HCT116 (cell line): ENCODE measurements around the gene OTUD5. TPM values are rescaled to one million over a fixed set of nuclear protein-coding genes. Genes with fewer than 3 reads are reported as not detected.
A peak's percentile ranks its signal among the peaks of the same experiment; 100 is the strongest.

Source experiments
- ATAC-seq: fragments of 200-7000 bp; cut with Tn5 transposase; 2 replicates; pipeline ENCODE4 v1.9.1; 2020; ENCODE audit warnings: mild to moderate bottlenecking, moderate library complexity
- BruUV-seq: library from RNA; stranded (reverse); fragments of 400-500 nt; replicated peaks from 2 replicates; lab custom pipeline; 2021; lab: Mats Ljungman, UMichigan
- CTCF ChIA-PET: fragments of 300-600 bp; sonication (Branson Sonifier 250); formaldehyde crosslinking; loops from one replicate; lab custom pipeline; 2021; ENCODE audit warnings: antibody characterized with exemption; lab: Charles Lee
- POLR2A ChIA-PET: fragments of 300-600, 350-600 bp; sonication (Branson Sonifier 250); formaldehyde crosslinking; loops from one replicate; lab custom pipeline; 2021; ENCODE audit warnings: antibody characterized with exemption; lab: Charles Lee
- RAD21 ChIA-PET, 2 experiments: fragments of 300-600 bp; sonication (Branson Sonifier 250); formaldehyde crosslinking; loops; one replicate each; lab custom pipeline; 2023; ENCODE audit warnings: low total read pairs in 2 of 2; ENCODE audit not compliant: uncharacterized antibody in 2 of 2, unreplicated experiment in 2 of 2, low non-redundant PET in 1 of 2; lab: Charles Lee
- DNase-seq: peaks from one replicate; pipeline ENCODE4 v3.0.0-alpha.2; 2010; ENCODE audit warnings: low read depth, low spot score
- H2AFZ ChIP-seq: fragments of 200-600 bp; shearing (Covaris generic), sonication (generic); 2 replicates; pipeline ENCODE4 v1.6.1; 2017; ENCODE audit warnings: low read depth, mixed run types, mixed read lengths, antibody characterized with exemption, low read length; ENCODE audit not compliant: poor library complexity, severe bottlenecking
- H3K27ac ChIP-seq: 2 replicates; pipeline ENCODE4 v1.5.1; 2012; ENCODE audit warnings: low read depth, low read length
- H3K27me3 ChIP-seq: fragments of 200-600 bp; sonication (generic); 2 replicates; pipeline ENCODE4 v1.6.1; 2016; ENCODE audit warnings: mixed run types, low read length, mixed read lengths; ENCODE audit not compliant: insufficient read depth
- H3K36me3 ChIP-seq, 2 experiments: fragments of 200-500 bp in 1 of 2; fragments of 200-600 bp in 1 of 2; sonication (Bioruptor generic) in 1 of 2; sonication (generic) in 1 of 2; 2 replicates each; pipeline versions ENCODE4 v1.5.1 to v1.6.1; 2014 to 2016; ENCODE audit warnings: low read length in 2 of 2, inconsistent platforms in 1 of 2, mixed read lengths in 1 of 2, mixed run types in 1 of 2; ENCODE audit not compliant: insufficient read depth in 2 of 2, control insufficient read depth in 1 of 2
- H3K4me1 ChIP-seq, 2 experiments: fragments of 200-600 bp in 1 of 2; sonication (generic) in 1 of 2; 2 replicates each; pipeline versions ENCODE4 v1.5.1 to v1.6.1; 2012 to 2017; ENCODE audit warnings: low read length in 2 of 2, inconsistent platforms in 1 of 2, mild to moderate bottlenecking in 1 of 2, mixed read lengths in 1 of 2, mixed run types in 1 of 2, moderate library complexity in 1 of 2; ENCODE audit not compliant: insufficient read depth in 2 of 2, control insufficient read depth in 1 of 2
- H3K4me2 ChIP-seq: fragments of 200-600 bp; sonication (generic); 2 replicates; pipeline ENCODE4 v1.6.1; 2017; ENCODE audit warnings: mixed run types, low read length, mixed read lengths
- H3K4me3 ChIP-seq, 2 experiments: fragments of 200-600 bp in 1 of 2; sonication (generic) in 1 of 2; replicated peaks in 1 of 2; 2 replicates each; pipeline ENCODE4 v1.5.1; 2011 to 2016; ENCODE audit warnings: low read length in 2 of 2, control low read depth in 1 of 2, low read depth in 1 of 2, mild to moderate bottlenecking in 1 of 2, mixed read lengths in 1 of 2, mixed run types in 1 of 2
- H3K79me2 ChIP-seq: fragments of 200-600 bp; sonication (generic); 2 replicates; pipeline ENCODE4 v1.6.1; 2017; ENCODE audit warnings: mild to moderate bottlenecking, mixed run types, low read length, moderate library complexity, mixed read lengths; ENCODE audit not compliant: insufficient read depth
- H3K9ac ChIP-seq: fragments of 200-600 bp; sonication (generic); 2 replicates; pipeline ENCODE4 v1.6.1; 2016; ENCODE audit warnings: low read length, mixed read lengths
- H3K9me2 ChIP-seq: fragments of 200-600 bp; sonication (generic), shearing (Covaris generic); 2 replicates; pipeline ENCODE4 v1.6.1; 2017; ENCODE audit warnings: mixed run types, mild to moderate bottlenecking, moderate library complexity; ENCODE audit not compliant: insufficient read depth
- H3K9me3 ChIP-seq, 2 experiments: fragments of 200-500 bp in 1 of 2; fragments of 200-600 bp in 1 of 2; sonication (Bioruptor generic) in 1 of 2; sonication (generic) in 1 of 2; 2 replicates each; pipeline ENCODE4 v1.6.1; 2014 to 2017; ENCODE audit warnings: low read length in 2 of 2, mixed read lengths in 2 of 2, inconsistent platforms in 1 of 2, low read depth in 1 of 2, mild to moderate bottlenecking in 1 of 2, mixed run types in 1 of 2, moderate library complexity in 1 of 2; ENCODE audit not compliant: control insufficient read depth in 1 of 2, insufficient read depth in 1 of 2
- H4K20me1 ChIP-seq: fragments of 200-600 bp; sonication (generic), shearing (Covaris generic); 2 replicates; pipeline ENCODE4 v1.6.1; 2017; ENCODE audit warnings: mixed run types, mild to moderate bottlenecking, moderate library complexity; ENCODE audit not compliant: insufficient read depth
- CBX3 ChIP-seq: IDR thresholded peaks from 2 replicates; pipeline ENCODE4 v1.6.1; 2012; ENCODE audit warnings: low read depth
- CEBPB ChIP-seq: IDR thresholded peaks from 2 replicates; pipeline ENCODE4 v1.6.1; 2012; ENCODE audit warnings: low read depth
- ELF1 ChIP-seq: IDR thresholded peaks from 2 replicates; pipeline ENCODE4 v1.6.1; 2012; ENCODE audit warnings: low read depth, borderline replicate concordance
- FOSL1 ChIP-seq: IDR thresholded peaks from 2 replicates; pipeline ENCODE4 v1.6.1; 2012; ENCODE audit warnings: low read depth
- MAX ChIP-seq: IDR thresholded peaks from 2 replicates; pipeline ENCODE4 v1.6.1; 2012
- POLR2A ChIP-seq: IDR thresholded peaks from 2 replicates; pipeline ENCODE4 v1.7.0; 2011; ENCODE audit warnings: borderline replicate concordance; ENCODE audit not compliant: insufficient read depth, insufficient read length; ENCODE audit errors: extremely low read depth
- POLR2AphosphoS5 ChIP-seq: IDR thresholded peaks from 2 replicates; pipeline ENCODE4 v1.6.1; 2011; ENCODE audit warnings: mild to moderate bottlenecking, low read depth, low read length, moderate library complexity
- RAD21 ChIP-seq: IDR thresholded peaks from 2 replicates; pipeline ENCODE4 v1.6.1; 2012; ENCODE audit warnings: low read depth, mild to moderate bottlenecking
- SIN3A ChIP-seq: IDR thresholded peaks from 2 replicates; pipeline ENCODE4 v1.6.1; 2012; ENCODE audit warnings: low read depth
- TCF7L2 ChIP-seq: IDR thresholded peaks from 2 replicates; pipeline ENCODE4 v1.7.0; 2011; ENCODE audit warnings: borderline replicate concordance, inconsistent platforms; ENCODE audit not compliant: insufficient read depth, insufficient read length; ENCODE audit errors: extremely low read depth
- YY1 ChIP-seq: IDR thresholded peaks from 2 replicates; pipeline ENCODE4 v1.6.1; 2011; ENCODE audit warnings: low read length, low read depth, moderate library complexity, mild to moderate bottlenecking; ENCODE audit not compliant: insufficient replicate concordance; ENCODE audit errors: extremely low read depth
- ZFX ChIP-seq: fragments of 450-650 bp; IDR thresholded peaks from 2 replicates; pipeline ENCODE4 v1.6.1; 2017
- ZNF274 ChIP-seq: fragments of 200-500 bp; sonication (Bioruptor generic); IDR thresholded peaks from 2 replicates; pipeline ENCODE4 v1.6.1; 2014; ENCODE audit warnings: mild to moderate bottlenecking, low read depth, low read length, inconsistent platforms
- intact Hi-C: fragments of 100-400 bp; cut with micrococcal nuclease; formaldehyde crosslinking; loops from 2 replicates; pipeline ENCODE4 v1.10.0; 2022
- total RNA-seq: library from RNA; stranded (reverse); gene quantifications from one replicate; pipeline ENCODE4 v1.2.1, GENCODE V29; 2021; ENCODE audit not compliant: unreplicated experiment
- TF ChIP-seq, protein P1 (sequence below), 3 experiments: fragments of 200-600 bp in 1 of 3; sonication (generic) in 1 of 3; IDR thresholded peaks in 2 of 3; conservative IDR thresholded peaks in 1 of 3; 2 replicates each; pipeline ENCODE4 v1.5.1; 2012 to 2017; ENCODE audit warnings: low read depth in 2 of 3, low read length in 2 of 3, antibody characterized with exemption in 1 of 3, borderline replicate concordance in 1 of 3, control low read depth in 1 of 3, mild to moderate bottlenecking in 1 of 3, mixed read lengths in 1 of 3, mixed run types in 1 of 3, moderate library complexity in 1 of 3; ENCODE audit not compliant: insufficient read depth in 1 of 3
- TF ChIP-seq, protein P2 (sequence below): IDR thresholded peaks from 2 replicates; pipeline ENCODE4 v1.6.1; 2011; ENCODE audit warnings: mild to moderate bottlenecking, low read length, moderate library complexity; ENCODE audit not compliant: insufficient replicate concordance; ENCODE audit errors: extremely low read depth

Gene OTUD5
- total RNA-seq, 1 experiment from 2014 or later = 42.6 TPM

- no peak overlapping the region for H2AFZ ChIP-seq
- no TSS peak for BruUV-seq
- H3K9ac ChIP-seq = peak overlapping the region; percentile 90
- no peaks in the 10 kb centered on the region for H4K20me1 ChIP-seq
- ChIA-PET POLR2A (no interaction called here), CTCF (no interaction called here), RAD21 (no interaction called here)
- intact Hi-C loops = loop anchor here (2.0 kb wide), 1 partner anchor 38 kb away; the partner anchor contains the start of gene PIM2
- no peak for DNase-seq
- peak overlapping the region; percentile 76 to 77 for H3K4me3 ChIP-seq
- no peaks in the 10 kb centered on the region for H3K27me3 ChIP-seq
- H3K9me3 ChIP-seq = no peaks in the 10 kb centered on the region
- H3K27ac ChIP-seq = peak overlapping the region; percentile 93
- no peak for TF ChIP-seq SIN3A
- 0 out of 2 replicates have a peak, but pooled peaks have one; percentile 23 for TF ChIP-seq ZFX
- TF ChIP-seq, protein P1, sequence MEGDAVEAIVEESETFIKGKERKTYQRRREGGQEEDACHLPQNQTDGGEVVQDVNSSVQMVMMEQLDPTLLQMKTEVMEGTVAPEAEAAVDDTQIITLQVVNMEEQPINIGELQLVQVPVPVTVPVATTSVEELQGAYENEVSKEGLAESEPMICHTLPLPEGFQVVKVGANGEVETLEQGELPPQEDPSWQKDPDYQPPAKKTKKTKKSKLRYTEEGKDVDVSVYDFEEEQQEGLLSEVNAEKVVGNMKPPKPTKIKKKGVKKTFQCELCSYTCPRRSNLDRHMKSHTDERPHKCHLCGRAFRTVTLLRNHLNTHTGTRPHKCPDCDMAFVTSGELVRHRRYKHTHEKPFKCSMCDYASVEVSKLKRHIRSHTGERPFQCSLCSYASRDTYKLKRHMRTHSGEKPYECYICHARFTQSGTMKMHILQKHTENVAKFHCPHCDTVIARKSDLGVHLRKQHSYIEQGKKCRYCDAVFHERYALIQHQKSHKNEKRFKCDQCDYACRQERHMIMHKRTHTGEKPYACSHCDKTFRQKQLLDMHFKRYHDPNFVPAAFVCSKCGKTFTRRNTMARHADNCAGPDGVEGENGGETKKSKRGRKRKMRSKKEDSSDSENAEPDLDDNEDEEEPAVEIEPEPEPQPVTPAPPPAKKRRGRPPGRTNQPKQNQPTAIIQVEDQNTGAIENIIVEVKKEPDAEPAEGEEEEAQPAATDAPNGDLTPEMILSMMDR (IDR thresholded peaks at IDR 0.05 in 2 of 3, conservative IDR thresholded peaks at IDR 0.05 in 1 of 3; ENCODE audit: borderline replicate concordance in 1 of 3, insufficient read depth in 1 of 3, low read depth in 2 of 3, low read length in 2 of 3) = no peak
- TF ChIP-seq, all 23 proteins: peak for 1
- peak overlapping the region; percentile 84 for H3K4me2 ChIP-seq
- no peaks in the 10 kb centered on the region for H3K9me2 ChIP-seq
- peaks cover 7 to 14% of the 10 kb centered on the region in 2 experiments; a peak in 2 of 4 replicates for H3K36me3 ChIP-seq
- peaks cover 53% of the 10 kb centered on the region for H3K79me2 ChIP-seq
- peaks cover 11 to 18% of the 10 kb centered on the region in 2 experiments for H3K4me1 ChIP-seq
- ATAC-seq = peak; percentile 1; the same call in 1 of the 2 replicates
Observed at GRCh38 chrX:48956728-48957414, 536 bp downstream of the OTUD5 start.

- DNase-seq = no peak
- no peak overlapping the region for H3K4me2 ChIP-seq
- no peaks in the 10 kb centered on the region for H3K9me3 ChIP-seq
- ChIA-PET CTCF (no interaction called here), RAD21 (no interaction called here), POLR2A (no interaction called here)
- no peaks in the 10 kb centered on the region for H3K9me2 ChIP-seq
- no TSS peak for BruUV-seq
- no peaks in the 10 kb centered on the region for H4K20me1 ChIP-seq
- H3K27me3 ChIP-seq = no peaks in the 10 kb centered on the region
- H3K9ac ChIP-seq = no peak overlapping the region
- no peaks in the 10 kb centered on the region for H3K4me1 ChIP-seq
- no peaks in the 10 kb centered on the region for H3K36me3 ChIP-seq
- H2AFZ ChIP-seq = no peak overlapping the region
- no peak overlapping the region for H3K4me3 ChIP-seq
- H3K79me2 ChIP-seq = peaks cover 52% of the 10 kb centered on the region
- H3K27ac ChIP-seq = no peak overlapping the region
- no peak for ATAC-seq
- intact Hi-C loops = loop anchor here (5.0 kb wide), 1 partner anchor 301 kb away; no protein-coding TSS in a partner anchor
- TF ChIP-seq ZFX (no peak), POLR2AphosphoS5 (no peak), ELF1 (no peak), POLR2A (no peak), TCF7L2 (no peak), MAX (no peak), RAD21 (no peak), YY1 (no peak), CEBPB (no peak), ZNF274 (no peak), FOSL1 (no peak), CBX3 (no peak)
- TF ChIP-seq, protein P2, sequence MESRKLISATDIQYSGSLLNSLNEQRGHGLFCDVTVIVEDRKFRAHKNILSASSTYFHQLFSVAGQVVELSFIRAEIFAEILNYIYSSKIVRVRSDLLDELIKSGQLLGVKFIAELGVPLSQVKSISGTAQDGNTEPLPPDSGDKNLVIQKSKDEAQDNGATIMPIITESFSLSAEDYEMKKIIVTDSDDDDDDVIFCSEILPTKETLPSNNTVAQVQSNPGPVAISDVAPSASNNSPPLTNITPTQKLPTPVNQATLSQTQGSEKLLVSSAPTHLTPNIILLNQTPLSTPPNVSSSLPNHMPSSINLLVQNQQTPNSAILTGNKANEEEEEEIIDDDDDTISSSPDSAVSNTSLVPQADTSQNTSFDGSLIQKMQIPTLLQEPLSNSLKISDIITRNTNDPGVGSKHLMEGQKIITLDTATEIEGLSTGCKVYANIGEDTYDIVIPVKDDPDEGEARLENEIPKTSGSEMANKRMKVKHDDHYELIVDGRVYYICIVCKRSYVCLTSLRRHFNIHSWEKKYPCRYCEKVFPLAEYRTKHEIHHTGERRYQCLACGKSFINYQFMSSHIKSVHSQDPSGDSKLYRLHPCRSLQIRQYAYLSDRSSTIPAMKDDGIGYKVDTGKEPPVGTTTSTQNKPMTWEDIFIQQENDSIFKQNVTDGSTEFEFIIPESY = no peak
Observed at GRCh38 chrX:48948589-48948988, 8.8 kb downstream of the OTUD5 start.
